Ovary (tissue), 9 donors: ENCODE data around the gene GAREM1. TPM values are rescaled to one million over a fixed set of nuclear protein-coding genes. Genes with fewer than 3 reads are reported as not detected.

Experiments used
- DNase-seq, 5 donors: peaks; one replicate each; pipeline ENCODE4 v3.0.0-alpha.2; 2019 to 2020
- H3K27ac ChIP-seq, 2 donors: fragments of 200-600 bp; one replicate each; pipeline versions ENCODE4 v1.5.1 to v1.8.0; 2019 to 2022
- H3K27me3 ChIP-seq: fragments of 200-600 bp; one replicate; pipeline ENCODE4 v1.8.0; 2022
- H3K36me3 ChIP-seq: fragments of 200-600 bp; sonication (generic); one replicate; pipeline ENCODE4 v1.5.1; 2019
- H3K4me1 ChIP-seq: one replicate; pipeline ENCODE4 v1.8.1; 2013; ENCODE audit warnings: mild to moderate bottlenecking, moderate library complexity; ENCODE audit not compliant: insufficient read depth
- H3K4me3 ChIP-seq: fragments of 200-600 bp; sonication (generic); one replicate; pipeline ENCODE4 v1.5.1; 2017
- H3K9me3 ChIP-seq, 2 donors: fragments of 200-600 bp in 1 of 2; sonication (generic) in 1 of 2; one replicate each; pipeline versions ENCODE4 v1.5.1 to v1.8.1; 2013 to 2019; ENCODE audit warnings: mild to moderate bottlenecking in 1 of 2, moderate library complexity in 1 of 2
- CTCF ChIP-seq, 3 donors: fragments of 450-650 bp in 2 of 3; fragments of 200-600 bp in 1 of 3; IDR thresholded peaks; one replicate each; pipeline versions ENCODE4 v1.5.1 to v1.8.0; 2016 to 2022; ENCODE audit warnings: antibody characterized with exemption in 3 of 3, mild to moderate bottlenecking in 1 of 3
- EP300 ChIP-seq: sonication (generic); formaldehyde crosslinking; IDR thresholded peaks from one replicate; pipeline ENCODE4 v1.6.1; 2017; ENCODE audit warnings: antibody characterized with exemption
- POLR2A ChIP-seq: fragments of 450-650 bp; IDR thresholded peaks from one replicate; pipeline ENCODE4 v1.6.1; 2017; ENCODE audit warnings: antibody characterized with exemption, mild to moderate bottlenecking, moderate library complexity
- WGBS, 3 donors: extraction: QIAGEN DNeasy Blood & Tissue Kit in 1 of 3; methylation state at CpG; one replicate each; pipeline versions ENCODE4 v1.1.5 to v1.1.7; 2013 to 2017; 5-methylcytosine and 5-hydroxymethylcytosine counted together
- intact Hi-C, 4 donors: fragments of 100-400 bp; cut with DNase I; formaldehyde crosslinking; loops; one replicate each; pipeline versions ENCODE4 v1.11.0 to v1.15.1; 2022 to 2023
- polyA plus RNA-seq, 2 donors: library from polyadenylated mRNA; stranded (reverse); fragments of 200-250 nt in 1 of 2; fragments of 350-450 nt in 1 of 2; fragmentation: Illumina TruSeq in 1 of 2; extraction: RNeasy Lipid Tissue Mini Kit (QIAGEN cat#74804) in 1 of 2; gene quantifications; one replicate each; pipeline ENCODE4 v1.2.3, GENCODE V29; 2013 to 2014
- total RNA-seq, 7 donors: library from RNA; depleted of rRNA in 2 of 7; stranded (reverse); fragments of >200 nt in 2 of 7; fragmentation: NEBNext Ultra II Directional in 3 of 7; extraction: Animal tissue kit (Norgen Biotek cat#: 25700) in 3 of 7; gene quantifications; one replicate each; pipeline versions ENCODE4 v1.1.0 to v1.2.4, GENCODE V29; 2016 to 2023
- donor health status: DM: no; HTN: no; CAD: no; lungs with moderate emphysema.
- donor health status: DM: no; HTN: no; CAD: no.
- donor health status: Bipolar disorder and iron deficiency.
- donor health status: DM: yes; HTN: yes; CAD: no.
- donor health status: DM: no; HTN: no; CAD: no.
- donor health status: DM: yes; HTN: yes; CAD: no.

Gene GAREM1
- total and polyA plus RNA-seq, 9 donors, result 2.7 to 15.2 (median 7.1) TPM

GRCh38 chr18:32249147-32249929 is 221.3 kb downstream of the GAREM1 start:
- WGBS, 3 donors, result 75 to 78% (median 78%) methylated on average over 8 of the region's 8 CpGs
- H3K9me3 ChIP-seq, result no peaks in the 10 kb centered on the region
- no peak overlapping the region for H3K4me3 ChIP-seq
- TF ChIP-seq EP300 (no peak), CTCF (IDR thresholded peaks at IDR 0.05) (no peak)
- H3K4me1 ChIP-seq, result no peaks in the 10 kb centered on the region
- H3K36me3 ChIP-seq, result no peaks in the 10 kb centered on the region
- H3K27me3 ChIP-seq, result no peaks in the 10 kb centered on the region
- no peak for DNase-seq
- no peak overlapping the region for H3K27ac ChIP-seq
- intact Hi-C loops, result no loop called here

- Histone ChIP-seq H3K9me3 (no peaks in the 10 kb centered on the region), H3K27ac (no peak overlapping the region), H3K4me3 (no peak overlapping the region), H3K27me3 (no peaks in the 10 kb centered on the region), H3K36me3 (no peaks in the 10 kb centered on the region), H3K4me1 (no peaks in the 10 kb centered on the region)
- TF ChIP-seq CTCF (IDR thresholded peaks at IDR 0.05) (no peak), POLR2A (no peak), EP300 (no peak)
- DNase-seq, result no peak
- intact Hi-C loops, result no loop called here
- 23 to 50% (median 25%) methylated on average over 5 of the region's 5 CpGs for WGBS, 3 donors
Observed at GRCh38 chr18:32244881-32245280, 225.8 kb downstream of the GAREM1 start.

- Histone ChIP-seq H3K9me3 (no peaks in the 10 kb centered on the region), H3K27me3 (no peaks in the 10 kb centered on the region), H3K36me3 (no peaks in the 10 kb centered on the region), H3K4me1 (no peaks in the 10 kb centered on the region), H3K27ac (no peak overlapping the region), H3K4me3 (no peak overlapping the region)
- intact Hi-C loops, result no loop called here
- 89 to 93% (median 93%) methylated on average over 6 of the region's 6 CpGs for WGBS, 3 donors
- TF ChIP-seq CTCF (IDR thresholded peaks at IDR 0.05) (no peak), POLR2A (no peak), EP300 (no peak)
- DNase-seq, result no peak
Observed at GRCh38 chr18:32243358-32243757, 227.3 kb downstream of the GAREM1 start.

GRCh38 chr18:32242395-32242794 is 228.3 kb downstream of the GAREM1 start:
- intact Hi-C loops, result no loop called here
- Histone ChIP-seq H3K4me3 (no peak overlapping the region), H3K36me3 (no peaks in the 10 kb centered on the region), H3K27me3 (no peaks in the 10 kb centered on the region), H3K4me1 (no peaks in the 10 kb centered on the region), H3K27ac (no peak overlapping the region), H3K9me3 (no peaks in the 10 kb centered on the region)
- WGBS, 3 donors, result 86 to 88% (median 88%) methylated on average over 2 of the region's 2 CpGs
- no peak for DNase-seq
- TF ChIP-seq EP300 (no peak), CTCF (IDR thresholded peaks at IDR 0.05) (no peak), POLR2A (no peak)
